ENCODE results near the gene GNPNAT1.

- TF ChIP-seq, protein P1, sequence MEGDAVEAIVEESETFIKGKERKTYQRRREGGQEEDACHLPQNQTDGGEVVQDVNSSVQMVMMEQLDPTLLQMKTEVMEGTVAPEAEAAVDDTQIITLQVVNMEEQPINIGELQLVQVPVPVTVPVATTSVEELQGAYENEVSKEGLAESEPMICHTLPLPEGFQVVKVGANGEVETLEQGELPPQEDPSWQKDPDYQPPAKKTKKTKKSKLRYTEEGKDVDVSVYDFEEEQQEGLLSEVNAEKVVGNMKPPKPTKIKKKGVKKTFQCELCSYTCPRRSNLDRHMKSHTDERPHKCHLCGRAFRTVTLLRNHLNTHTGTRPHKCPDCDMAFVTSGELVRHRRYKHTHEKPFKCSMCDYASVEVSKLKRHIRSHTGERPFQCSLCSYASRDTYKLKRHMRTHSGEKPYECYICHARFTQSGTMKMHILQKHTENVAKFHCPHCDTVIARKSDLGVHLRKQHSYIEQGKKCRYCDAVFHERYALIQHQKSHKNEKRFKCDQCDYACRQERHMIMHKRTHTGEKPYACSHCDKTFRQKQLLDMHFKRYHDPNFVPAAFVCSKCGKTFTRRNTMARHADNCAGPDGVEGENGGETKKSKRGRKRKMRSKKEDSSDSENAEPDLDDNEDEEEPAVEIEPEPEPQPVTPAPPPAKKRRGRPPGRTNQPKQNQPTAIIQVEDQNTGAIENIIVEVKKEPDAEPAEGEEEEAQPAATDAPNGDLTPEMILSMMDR (IDR thresholded peaks at IDR 0.05), result no peak
- TF ChIP-seq EP300 (IDR thresholded peaks at IDR 0.05; ENCODE audit: borderline replicate concordance in 1 of 2, low read depth in 1 of 2, low read length in 1 of 2), result no peak
- no peak for TF ChIP-seq SMC3 (IDR thresholded peaks at IDR 0.05; ENCODE audit: low read depth, low read length)
- TF ChIP-seq MAX (IDR thresholded peaks at IDR 0.05; ENCODE audit: low read depth), result no peak
- no peak for TF ChIP-seq POLR2AphosphoS5 (IDR thresholded peaks at IDR 0.05; ENCODE audit: low read depth, low read length)
- TF ChIP-seq RAD21 (IDR thresholded peaks at IDR 0.05; ENCODE audit: low read length), result no peak
- TF ChIP-seq TAF1 (IDR thresholded peaks at IDR 0.05; ENCODE audit: borderline replicate concordance, low read depth, low read length), result no peak
Observed at GRCh38 chr14:52781629-52782028, 9.8 kb downstream of the GNPNAT1 start.

Measured in SK-N-SH (cell line).